ENCODE data around the gene DUOXA1.

The DUOXA1 gene

DNA sequence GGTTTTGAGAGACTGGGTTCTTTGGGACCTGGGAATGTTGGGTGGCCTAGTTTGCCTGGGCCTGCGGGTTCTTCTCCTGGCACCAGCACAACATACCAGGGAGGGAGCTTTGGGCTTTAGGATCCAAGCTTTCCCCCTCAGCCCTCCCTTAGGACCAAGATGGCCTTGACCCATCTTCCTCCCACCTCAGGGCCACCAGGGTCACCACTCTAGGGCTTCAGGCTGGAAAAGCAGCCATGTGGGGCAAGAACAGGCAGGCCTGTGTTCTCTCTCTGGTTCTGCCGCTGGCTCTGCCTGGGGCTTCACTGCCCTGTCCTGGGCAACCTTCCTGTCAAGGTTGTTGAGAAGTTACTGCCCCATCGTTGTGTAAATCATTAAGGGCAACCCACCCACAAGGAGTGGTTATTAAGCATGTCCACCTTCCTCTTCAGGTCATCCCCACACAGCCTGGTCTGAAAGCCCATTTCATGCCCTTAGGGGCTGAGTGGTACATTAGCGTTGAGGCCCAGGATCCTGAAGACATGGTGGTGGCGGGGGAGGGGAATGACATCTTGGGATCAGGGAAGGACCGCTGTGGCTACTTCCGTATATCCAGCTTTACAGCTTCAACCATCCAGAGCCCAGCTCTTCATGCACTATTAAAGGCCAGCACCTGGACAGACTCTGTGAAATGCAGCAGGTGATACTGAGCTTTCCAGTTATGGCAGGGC lies 767 bp upstream of the DUOXA1 start:
- DNase-seq: no peak

DNA sequence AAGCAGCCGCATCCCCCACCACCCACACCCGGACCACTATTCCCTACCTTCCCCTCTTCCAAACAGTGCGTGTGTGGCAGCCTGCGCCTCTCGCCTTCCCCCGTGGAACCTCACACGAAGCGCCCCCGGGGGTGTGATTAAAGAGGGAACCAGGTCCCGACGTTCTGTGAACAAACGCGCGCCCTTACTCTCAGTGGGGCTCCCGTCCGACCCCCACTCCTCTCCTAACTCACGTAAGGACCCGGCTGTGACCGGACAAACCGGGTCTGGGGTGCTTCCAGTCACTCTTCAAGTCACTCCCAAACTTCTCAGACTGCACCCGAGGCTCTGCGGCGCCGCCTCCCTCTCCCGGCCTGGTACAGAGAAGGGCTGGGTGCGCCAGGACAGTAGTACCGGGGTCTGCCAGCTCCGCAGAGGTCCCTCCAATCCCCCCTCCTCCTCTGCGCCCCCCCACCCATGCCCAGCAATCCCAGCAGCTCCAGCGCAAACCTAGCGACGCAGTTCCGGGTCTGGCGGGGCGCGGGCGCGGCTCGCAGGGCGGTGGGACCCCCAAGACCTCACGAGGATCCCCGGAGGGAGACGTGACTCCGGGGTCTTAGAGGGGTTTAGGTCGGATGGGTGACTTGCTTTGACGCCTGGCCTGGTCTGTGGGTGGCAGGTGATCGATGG lies 574 bp downstream of the DUOXA1 start:
- DNase-seq: no peak

DNA sequence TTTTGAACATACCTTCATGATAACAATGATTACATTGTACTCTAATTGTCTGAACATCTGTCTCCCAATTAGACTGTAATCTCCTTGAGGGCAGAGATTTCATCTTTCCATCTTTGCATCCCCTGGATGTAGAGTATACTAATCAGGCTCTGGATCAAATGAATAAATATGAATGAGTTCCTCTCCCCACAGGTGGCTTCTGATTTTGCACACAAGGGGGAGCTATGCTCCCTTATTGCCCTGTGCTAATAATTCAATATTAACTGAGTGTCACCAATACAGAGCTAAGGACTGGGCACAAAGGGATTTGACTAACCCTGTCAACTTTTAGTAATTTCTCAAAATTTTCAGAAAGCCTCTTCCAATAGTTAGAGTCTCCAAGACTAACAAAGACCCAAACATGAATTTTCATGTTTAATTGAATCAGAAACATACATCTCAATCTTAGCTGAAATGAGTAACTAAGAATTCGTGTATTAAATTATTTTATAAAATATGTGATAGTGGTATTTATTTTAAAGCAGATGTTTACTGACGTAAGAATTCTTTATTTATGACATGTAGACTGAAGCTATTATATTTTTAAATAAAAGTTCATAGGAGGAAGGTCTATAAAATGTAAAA lies 3.0 kb downstream of the DUOXA1 start:
- peak in 1 of 2 experiments; percentile 34 for DNase-seq

DNA sequence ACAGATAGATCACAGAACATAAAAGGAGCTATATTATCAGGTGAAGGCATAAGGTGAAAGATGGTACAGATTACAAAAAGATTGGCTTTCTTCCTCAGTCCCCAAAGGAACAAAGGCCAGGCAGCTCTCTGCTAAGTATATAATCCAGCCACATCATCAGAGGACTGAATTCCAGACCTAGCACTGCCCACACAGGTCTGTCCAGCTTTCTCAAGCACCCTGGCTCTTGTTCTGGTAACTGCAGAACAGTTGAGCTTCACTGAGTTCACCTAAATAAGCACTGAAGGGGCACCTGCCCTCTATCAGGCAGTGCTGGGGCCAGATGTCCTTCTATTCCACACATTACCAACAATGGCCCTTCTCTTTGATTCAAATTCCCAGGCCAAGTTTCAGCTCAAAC lies 6.3 kb downstream of the DUOXA1 start:
- no peak for DNase-seq

DNA sequence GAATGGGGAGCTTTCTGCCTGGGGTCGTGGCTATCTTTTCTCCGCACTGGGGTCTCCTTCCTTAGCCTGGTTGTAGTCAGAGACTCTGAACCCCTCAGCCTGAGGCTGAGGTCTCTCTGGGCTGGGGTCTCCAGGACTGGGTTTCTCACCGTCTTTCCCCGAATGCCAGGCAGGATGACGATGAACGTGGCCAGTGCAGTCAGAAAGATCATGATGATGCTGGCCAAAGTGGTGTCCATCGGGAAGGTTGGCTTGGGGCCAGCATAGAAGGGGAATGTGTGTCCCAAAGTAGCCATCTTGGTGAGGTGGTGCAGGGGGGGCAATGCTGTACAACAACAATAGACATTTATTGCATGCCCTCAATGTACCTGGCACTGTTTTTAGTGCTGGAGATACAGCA lies 7.0 kb downstream of the DUOXA1 start:
- no peak for DNase-seq

DNA sequence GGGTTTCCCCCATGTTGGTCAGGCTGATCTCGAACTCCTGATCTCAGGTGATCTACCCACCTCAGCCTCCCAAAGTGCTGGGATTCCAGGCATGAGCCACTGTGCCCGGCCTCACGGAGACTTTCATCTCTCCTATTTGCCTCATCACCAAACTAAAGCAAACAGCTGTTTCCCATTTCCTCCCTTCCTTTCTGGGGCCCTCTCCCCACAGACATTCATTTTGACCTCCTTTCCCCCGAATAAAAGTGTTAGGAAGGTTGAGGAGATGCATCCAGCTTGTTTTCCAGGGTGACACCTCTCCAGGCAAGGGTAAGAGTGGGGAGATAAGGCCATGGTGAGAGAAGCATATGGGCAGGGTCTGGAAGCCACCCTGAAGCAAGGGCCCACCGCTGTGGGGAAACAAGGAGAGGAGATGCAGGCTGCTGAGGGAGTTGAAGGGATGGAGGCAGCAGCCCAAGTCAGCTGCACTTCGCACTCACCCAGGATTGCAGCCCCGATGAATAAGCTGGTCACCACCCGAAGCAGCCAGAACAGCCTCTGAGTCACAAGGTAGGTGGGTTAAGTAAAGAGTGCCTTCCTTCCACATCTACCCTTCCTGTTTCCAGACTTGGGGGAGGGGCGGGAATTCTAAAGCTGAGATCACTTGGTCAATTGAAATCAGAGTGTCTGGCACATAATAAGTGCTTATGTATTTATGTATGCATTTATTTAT lies 7.8 kb downstream of the DUOXA1 start:
- no peak for DNase-seq

DNA sequence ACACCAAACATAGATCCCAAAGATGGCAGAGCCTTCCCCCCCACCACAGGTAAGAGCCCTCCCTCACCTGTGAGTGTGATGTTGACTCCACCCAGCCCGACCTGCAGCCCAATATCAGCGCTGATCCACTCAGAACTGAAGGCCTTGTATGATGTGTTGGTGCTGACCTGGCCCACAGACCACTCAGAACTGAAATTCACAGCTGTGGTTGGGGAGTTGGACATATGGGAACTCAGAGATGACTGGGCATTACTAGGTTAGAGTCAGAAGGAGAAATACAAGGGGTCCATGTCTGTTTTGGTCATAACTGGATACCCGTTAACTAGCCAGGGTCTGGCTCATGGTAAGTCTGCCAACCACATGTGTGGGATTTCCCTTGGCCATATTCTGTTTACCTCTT lies 8.7 kb downstream of the DUOXA1 start:
- DNase-seq: no peak

DNA sequence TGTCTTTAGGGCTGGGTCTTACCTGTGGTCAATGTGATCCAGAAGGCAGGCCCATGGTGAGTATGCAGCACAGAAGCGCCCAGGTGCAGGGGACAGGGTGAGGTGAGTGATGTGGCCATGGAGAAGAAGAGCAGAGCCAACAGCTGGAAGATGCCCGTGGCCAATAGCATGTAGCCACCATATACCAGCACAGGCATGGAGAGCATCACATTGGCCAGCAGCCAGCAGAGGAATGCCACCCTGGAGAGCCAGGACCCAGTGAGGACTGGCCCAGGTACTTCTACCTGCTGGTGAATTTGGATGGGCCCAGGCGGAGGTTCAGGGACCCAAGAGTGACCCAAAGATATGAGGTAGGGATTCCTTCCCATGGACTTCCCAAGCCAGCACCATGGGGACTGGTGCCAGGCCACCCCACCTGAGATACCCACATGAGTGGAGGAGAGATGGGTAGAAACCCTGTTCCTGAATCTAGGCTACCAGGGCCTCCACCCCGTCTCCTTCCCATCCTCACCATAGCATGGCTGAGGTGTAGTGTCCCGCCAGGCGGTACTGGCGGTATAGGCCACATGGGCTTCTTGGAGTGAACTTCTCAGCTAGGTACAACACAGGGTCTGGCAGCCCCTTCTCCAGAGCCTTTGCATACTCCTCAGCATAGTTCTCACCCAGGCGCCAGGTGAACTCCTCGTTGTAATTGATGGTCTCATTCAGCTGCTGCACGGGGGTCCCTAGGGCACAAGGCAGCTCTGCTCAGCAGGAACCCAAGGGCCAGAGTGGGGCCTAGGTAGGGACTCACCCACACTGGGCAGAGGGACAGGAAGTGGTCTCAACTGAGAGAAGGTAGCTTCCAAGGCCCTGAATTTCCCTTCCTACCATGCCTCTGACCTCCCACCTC lies 9.4 kb downstream of the DUOXA1 start:
- no peak for DNase-seq

DNA sequence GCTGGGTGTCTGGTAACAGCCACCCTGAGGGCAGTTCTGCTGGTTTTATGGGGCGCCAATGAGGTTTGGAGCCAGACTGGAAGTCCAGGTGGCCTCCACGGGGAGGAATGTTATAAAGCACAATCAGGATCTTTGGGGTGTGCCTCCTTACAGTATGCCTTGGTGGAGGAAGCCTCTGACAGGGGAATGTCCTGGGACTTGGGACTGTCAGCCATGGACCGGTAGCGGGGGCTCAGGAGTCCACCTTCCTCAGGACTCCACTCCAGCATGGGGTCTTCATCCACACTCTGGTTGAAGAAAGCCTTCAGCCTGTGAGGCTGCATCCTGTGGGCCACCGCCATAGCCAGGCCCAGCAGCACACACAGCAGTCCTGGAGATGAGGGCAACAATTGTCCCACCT lies 10.7 kb downstream of the DUOXA1 start:
- no peak for DNase-seq

DNA sequence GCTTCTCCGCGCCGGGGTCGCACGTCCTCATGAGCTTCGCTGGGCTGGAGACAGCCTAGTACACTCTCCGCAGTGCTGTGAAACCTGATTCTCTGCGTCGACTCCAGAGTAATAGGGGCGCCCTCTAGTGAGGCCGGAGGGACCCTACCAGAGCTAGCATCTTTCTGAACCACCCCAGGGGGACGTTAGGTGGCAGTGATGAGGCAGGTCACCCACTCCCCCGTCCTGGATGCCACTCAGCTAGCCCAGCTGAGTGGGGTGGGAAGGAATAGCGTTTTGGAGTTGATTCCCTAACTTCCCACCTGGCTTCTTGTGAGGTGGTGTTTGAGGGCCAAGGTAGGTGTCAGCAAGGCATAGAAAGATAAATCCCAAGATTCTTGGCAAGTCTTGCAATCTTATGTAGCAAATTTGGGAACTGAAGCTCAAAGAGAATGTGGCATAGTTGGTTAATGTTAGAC lies 11.5 kb downstream of the DUOXA1 start:
- DNase-seq: peak; percentile 78 to 92

DNA sequence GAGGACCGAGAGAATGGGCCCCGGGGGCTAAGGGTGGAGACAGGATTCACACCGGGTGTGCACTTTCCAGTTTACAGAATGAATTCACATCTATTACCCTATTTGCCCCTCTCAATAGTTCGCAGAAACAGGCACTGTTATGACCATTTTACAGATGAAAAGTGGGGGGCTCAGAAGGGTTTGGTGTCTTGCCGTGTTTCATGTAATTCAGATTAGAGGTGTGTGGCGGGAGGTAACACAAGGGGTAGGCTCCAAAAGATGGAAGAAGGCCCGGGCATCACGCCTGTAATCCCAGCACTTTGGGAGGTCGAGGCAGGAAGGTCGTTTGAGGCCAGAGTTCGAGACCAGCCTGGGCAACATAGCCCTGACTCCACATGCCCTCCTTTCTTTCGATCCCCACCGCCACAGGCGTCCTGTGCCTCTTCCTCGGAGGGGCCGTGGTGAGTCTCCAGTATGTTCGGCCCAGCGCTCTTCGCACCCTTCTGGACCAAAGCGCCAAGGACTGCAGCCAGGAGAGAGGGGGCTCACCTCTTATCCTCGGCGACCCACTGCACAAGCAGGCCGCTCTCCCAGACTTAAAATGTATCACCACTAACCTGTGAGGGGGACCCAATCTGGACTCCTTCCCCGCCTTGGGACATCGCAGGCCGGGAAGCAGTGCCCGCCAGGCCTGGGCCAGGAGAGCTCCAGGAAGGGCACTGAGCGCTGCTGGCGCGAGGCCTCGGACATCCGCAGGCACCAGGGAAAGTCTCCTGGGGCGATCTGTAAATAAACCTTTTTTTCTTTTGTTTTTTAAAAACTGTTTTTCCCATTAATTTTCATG lies 12.2 kb downstream of the DUOXA1 start:
- no peak for DNase-seq

DNA sequence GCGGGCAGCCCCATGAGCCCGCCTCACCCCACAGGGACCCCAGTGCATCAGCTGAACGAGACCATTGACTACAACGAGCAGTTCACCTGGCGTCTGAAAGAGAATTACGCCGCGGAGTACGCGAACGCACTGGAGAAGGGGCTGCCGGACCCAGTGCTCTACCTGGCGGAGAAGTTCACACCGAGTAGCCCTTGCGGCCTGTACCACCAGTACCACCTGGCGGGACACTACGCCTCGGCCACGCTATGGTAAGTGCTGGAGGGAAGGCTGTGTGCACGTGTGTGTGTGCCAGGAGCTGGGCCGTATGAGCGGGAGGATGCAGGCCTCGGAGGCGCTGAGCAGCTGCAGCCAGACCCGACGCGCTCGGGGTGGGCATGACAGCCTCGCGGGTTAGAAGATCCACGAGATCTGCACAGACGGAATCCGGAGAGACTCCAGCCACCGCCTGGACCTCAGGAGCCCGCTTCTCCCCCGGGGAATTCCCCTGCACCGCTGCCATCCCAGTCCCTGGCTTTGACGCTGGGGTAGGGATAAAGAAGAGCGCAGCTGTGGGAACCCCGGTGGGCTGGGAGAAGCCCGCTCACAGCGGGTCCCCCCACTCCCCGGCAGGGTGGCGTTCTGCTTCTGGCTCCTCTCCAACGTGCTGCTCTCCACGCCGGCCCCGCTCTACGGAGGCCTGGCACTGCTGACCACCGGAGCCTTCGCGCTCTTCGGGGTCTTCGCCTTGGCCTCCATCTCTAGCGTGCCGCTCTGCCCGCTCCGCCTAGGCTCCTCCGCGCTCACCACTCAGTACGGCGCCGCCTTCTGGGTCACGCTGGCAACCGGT lies 13.0 kb downstream of the DUOXA1 start:
- no peak for DNase-seq

DNA sequence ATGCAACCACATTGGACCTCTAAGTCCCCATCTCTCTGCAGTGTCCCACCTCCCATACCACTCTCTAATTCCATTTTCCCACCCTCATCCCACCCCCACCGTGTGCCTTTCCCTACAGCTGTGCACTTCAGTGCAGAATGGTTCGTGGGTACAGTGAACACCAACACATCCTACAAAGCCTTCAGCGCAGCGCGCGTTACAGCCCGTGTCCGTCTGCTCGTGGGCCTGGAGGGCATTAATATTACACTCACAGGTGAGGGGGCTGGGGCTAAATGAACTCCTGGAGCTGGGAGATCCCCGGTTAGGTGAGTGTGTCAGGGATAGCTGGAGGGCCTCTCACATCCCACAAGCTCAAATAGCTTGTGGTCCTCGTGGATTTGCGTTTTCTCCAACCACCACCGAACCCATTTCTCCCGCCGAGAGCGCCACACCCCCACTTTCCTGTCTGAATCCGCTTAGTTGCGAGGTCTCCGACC lies 13.6 kb downstream of the DUOXA1 start:
- no peak for DNase-seq

DNA sequence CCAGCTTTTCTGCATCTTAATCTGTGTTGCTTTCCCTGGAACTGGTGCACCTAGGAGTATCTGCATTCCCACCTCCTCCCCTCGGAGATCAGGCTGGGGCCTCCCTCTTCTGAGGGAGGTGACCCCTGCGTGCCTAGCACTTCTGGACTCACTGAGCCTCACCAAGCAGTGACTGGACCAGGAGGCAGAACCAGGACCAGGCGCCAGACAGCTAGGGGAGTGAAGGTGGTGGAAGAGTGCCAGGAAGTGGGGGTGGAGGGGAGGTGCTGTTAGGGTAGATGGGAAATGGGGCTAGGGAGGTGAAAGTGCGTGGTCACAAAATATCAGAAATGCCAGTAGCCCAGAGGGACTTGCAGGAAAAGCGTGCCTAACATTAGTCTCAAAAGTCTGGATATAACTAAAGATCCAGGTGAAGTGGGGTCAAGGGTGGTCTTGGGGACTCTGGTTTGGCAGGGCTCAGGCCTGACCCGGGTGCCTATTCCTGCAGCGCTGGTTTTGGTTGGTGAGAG lies 14.3 kb downstream of the DUOXA1 start:
- DNase-seq: no peak

DNA sequence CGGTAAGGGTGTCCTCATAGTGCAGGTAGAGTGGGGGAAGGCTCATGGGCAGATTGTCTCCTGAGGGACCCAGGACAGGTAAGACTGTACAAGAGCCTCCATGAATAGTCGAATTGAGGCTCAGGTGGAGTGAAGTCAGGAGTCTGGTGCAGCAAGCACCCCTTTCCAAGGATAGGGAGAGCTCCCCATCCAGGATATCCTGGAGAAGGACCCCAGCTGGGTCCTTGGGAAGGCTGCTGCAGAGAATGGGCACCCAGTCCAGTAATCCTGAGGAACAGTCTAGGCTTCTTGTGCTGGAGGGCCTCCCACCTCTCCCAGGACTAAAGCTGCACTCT lies 15.0 kb downstream of the DUOXA1 start:
- no peak for DNase-seq

DNA sequence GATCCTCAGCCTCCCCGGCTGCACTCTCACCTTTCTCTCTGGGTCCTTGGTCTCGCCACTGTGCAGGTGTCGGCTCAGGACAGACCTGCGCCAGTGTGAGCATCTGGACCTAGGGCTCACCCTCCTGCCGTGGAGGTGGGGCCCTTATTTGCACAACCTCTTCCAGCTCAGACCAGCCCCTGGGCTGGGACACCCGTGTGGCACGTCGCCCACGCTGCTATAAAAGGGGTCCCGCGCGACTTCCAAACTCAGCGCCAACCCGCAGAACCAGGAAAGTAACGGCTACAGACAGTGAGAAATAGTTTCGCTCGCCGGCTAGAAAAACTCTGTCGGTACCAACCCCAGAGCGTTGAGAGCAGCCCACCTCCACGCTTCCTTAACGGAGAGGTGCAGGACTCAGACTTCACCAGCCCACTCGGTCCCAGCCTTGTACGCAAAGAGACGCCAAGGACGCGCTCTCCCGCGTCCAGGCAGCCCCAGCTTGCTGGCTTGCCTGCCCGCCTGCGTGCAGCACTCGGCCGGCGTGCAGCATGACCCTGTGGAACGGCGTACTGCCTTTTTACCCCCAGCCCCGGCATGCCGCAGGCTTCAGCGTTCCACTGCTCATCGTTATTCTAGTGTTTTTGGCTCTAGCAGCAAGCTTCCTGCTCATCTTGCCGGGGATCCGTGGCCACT lies 15.5 kb downstream of the DUOXA1 start, which contains the start of the genes DUOX2 and DUOXA2:
Gene DUOX2, minus strand, starts transcription at position 97 of the 675 bp plus-strand sequence. CDS start 761 bp downstream, outside the sequence.
Gene DUOXA2, plus strand, starts transcription at position 251 of the 675 bp plus-strand sequence. Its CDS starts 280 bp downstream, at position 531.
- DNase-seq: no peak

DNA sequence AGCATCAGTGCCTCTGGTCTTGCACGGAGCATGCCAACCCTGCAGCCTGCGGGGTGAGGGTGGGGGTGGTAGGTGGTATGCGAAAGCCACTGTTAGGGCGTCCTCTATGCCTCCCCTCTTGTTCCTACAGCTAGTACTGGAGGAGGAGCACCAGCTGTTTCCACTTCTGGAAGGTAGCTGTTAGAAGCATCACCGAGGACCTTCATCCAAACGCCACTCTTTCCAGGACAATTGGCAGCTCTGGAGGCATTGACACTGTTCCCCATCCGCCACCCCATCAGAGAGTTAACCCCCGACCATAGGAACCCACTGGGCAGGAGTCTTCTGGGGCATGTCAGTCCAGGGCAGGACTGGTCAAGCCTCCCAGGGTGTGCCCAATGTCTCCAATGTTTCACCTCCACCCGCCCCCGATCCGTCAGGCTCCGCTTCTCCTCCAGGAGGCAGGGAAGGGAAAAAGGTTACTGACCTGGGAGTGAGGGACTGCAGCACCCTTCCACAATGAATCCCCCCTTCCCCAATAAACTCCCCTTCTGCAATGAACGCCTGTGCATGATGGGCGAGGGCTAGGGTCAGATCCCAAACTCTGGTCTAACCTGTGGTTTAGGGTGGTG lies 16.2 kb downstream of the DUOXA1 start:
- no peak for DNase-seq

DNA sequence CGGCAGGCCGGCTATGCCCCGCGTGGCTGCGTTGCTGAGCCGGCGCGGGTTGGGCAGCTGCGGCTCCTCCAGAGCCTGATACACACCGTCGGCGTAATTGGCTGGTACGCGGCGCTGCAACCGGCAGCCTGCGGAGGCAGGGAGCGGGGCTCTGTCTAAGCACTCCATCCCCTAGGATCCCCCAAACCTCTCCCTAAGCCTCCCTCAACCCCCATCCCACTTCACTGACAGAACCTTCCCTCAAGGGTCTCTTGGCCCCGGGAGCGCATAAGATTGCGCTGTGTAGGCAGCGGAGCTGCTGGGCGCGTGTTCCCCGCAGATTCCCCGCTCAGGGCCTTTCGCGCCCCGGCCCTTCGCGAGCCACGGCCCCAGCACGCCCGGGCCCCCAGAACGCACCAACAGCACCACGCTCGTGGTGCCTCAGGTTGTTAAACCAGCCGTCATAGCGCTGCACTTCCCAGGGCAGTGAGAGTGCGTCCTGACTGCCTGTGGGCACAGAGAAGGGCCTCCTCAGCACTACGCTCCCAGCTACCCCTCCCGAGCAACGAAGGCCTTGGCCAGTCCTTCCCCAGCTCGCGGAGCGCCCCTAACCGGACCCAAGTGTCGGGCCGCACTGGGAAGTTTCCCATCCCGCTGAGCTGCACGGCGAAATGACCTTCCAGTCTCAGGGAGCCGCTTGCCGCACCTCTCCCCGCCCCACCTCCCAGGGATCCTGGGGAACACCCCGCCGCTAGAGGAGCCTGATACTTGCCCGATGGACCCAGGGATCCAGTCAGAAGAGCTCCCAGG lies 16.9 kb downstream of the DUOXA1 start:
- no peak for DNase-seq
